MM.1S (cell line): Measurements from ENCODE around the gene LAYN.

Source experiments
- EZH2 ChIP-seq: fragments of 300-600 bp; sonication (generic); optimal IDR thresholded peaks from 2 replicates; pipeline ENCODE3; 2017; ENCODE audit warnings: low read depth, mild to moderate bottlenecking, antibody characterized with exemption, low read length, mixed read lengths
- EZH2phosphoT487 ChIP-seq: fragments of 300-600 bp; sonication (generic); IDR thresholded peaks from 2 replicates; pipeline ENCODE4 v1.6.1; 2018; ENCODE audit warnings: antibody characterized with exemption, low read length
- TF ChIP-seq, protein P1 (sequence below): fragments of 300-600 bp; sonication (generic); IDR thresholded peaks from 2 replicates; pipeline ENCODE4 v1.5.1; 2016; ENCODE audit warnings: antibody characterized with exemption, low read length, mixed read lengths

DNA sequence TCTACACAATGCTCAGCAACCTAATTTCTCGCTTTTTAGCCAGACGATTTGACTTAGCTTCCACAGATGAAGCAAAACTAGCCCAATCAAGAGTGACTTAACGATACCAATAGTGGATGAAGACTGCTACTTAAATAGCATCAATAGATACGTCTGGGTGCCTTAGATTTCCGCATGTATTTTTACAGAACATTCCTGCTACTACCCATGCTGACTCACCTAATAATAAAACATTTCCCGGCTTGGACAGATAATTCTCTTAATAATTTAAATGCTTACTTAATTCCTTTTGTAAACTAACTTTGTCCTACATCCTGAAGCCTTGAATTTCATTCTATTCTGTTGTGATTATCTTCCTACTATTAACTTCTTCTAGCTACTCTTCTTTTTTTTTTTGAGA, 5.2 kb upstream of the LAYN start:
- TF ChIP-seq EZH2: no peak
- TF ChIP-seq, protein P1, sequence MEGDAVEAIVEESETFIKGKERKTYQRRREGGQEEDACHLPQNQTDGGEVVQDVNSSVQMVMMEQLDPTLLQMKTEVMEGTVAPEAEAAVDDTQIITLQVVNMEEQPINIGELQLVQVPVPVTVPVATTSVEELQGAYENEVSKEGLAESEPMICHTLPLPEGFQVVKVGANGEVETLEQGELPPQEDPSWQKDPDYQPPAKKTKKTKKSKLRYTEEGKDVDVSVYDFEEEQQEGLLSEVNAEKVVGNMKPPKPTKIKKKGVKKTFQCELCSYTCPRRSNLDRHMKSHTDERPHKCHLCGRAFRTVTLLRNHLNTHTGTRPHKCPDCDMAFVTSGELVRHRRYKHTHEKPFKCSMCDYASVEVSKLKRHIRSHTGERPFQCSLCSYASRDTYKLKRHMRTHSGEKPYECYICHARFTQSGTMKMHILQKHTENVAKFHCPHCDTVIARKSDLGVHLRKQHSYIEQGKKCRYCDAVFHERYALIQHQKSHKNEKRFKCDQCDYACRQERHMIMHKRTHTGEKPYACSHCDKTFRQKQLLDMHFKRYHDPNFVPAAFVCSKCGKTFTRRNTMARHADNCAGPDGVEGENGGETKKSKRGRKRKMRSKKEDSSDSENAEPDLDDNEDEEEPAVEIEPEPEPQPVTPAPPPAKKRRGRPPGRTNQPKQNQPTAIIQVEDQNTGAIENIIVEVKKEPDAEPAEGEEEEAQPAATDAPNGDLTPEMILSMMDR: no peak
- TF ChIP-seq EZH2phosphoT487: no peak
